GM18867 (cell line): ENCODE data around the gene CNTNAP5.

Experiments
- ATAC-seq: cut with Tn5 transposase; IDR thresholded peaks from one replicate; pipeline ENCODE4 v1.9.1; 2021; ENCODE audit warnings: mild to moderate bottlenecking, moderate library complexity; ENCODE audit not compliant: unreplicated experiment

Gene CNTNAP5

GRCh38 chr2:124053796-124054195 is 28.7 kb downstream of the CNTNAP5 start:
- no peak for ATAC-seq

GRCh38 chr2:124063596-124063995 is 38.5 kb downstream of the CNTNAP5 start:
- ATAC-seq: no peak

DNA sequence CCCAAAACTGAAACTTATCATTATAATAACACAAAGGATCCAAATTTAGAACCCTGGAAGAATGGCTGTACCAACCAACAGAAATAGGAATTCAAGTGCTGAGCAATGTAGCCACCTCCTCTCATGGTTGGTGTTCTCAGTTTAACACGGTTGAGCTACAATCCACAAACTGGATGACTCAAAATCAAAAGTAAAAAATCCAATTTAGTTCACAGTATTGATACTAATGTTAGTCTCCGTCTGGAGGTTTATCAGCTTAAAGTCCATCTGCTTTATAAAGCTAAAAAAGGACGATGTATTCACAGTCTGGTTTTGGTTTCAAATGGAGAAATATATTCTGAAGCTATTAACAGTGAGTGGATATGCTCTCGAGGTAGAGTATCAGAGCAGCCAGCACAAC is 40.5 kb downstream of the CNTNAP5 start:
- no peak for ATAC-seq

GRCh38 chr2:124066776-124067175 is 41.7 kb downstream of the CNTNAP5 start:
- no peak for ATAC-seq

DNA sequence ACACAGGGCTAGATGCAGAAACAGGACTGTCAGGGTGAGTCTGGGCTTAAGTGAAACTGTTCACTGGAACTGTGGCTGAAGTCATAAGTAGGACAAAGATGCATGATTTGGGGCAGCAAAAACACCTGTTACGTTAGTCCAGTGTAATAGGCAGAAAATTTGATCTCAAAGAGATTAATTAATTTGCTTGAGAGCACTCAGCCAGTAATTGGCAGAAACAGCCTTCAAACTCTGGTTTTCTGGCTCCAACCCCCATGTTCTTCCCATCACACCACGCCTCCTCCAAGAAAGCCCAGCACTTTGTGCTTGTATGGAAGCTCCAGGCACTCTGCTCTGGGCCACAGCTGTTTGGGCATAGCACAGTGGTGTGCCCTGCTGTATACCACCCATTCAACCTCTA is 54.0 kb downstream of the CNTNAP5 start:
- no peak for ATAC-seq

- no peak for ATAC-seq
Measured at GRCh38 chr2:124080281-124081153, 55.4 kb downstream of the CNTNAP5 start.

- no peak for ATAC-seq
Measured at GRCh38 chr2:124081154-124081716, 56.1 kb downstream of the CNTNAP5 start.

DNA sequence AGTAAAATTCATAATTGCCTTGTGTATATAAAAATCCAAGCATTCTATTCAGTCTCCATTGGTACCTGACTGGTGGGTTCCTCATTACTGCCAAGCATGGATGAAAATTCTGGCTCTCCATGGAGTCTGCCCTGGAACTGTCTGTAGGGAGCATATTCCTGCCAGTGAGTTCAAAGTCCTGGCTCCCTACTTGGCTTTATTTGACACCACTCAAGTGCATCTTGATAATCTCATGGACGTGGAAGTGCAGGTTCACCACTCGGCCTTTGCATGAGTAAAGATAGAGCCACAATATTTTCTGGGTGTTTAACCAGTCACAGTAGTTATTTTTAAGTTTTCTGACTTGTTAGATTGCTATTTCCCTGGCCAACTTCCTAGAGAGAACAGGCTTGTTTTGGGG is 63.5 kb downstream of the CNTNAP5 start:
- ATAC-seq: no peak

DNA sequence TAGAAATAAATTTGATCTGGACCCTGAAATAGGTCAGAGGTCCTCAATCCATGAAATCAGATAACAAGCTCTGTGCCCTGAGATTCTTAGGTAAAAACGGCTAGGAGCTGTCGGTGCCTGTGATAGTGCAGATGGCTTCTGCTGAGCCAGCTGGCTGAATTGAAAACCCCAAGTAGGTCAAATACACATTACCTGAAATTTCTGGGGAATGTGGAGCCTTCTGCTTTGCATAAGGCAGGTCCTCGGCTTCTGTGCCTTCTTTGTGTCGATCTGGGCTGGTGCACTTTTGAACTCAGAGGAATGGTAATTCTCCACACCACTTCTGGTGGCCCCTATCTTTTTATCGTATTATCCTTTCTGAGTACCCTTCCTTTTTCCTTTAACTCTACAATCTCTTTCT is 66.6 kb downstream of the CNTNAP5 start:
- ATAC-seq: no peak

DNA sequence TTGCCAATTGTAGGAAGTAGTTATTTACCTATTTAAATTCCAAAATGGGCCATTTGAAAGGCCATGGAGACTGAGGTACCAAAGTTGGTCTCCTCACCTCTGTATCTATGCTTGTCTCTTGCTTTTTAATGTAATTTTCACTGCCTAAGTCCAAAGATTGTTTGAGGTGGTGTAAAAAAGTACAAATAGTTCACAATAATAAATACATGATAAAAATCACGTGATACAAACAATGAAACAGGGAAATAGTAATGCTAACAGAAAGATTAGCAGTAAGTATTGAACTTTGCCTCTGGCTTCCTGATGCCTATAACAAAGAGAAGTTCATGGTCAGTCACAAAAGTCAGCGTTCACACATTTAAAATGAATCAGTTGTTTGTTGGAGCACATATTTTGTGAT is 67.6 kb downstream of the CNTNAP5 start:
- ATAC-seq: no peak

DNA sequence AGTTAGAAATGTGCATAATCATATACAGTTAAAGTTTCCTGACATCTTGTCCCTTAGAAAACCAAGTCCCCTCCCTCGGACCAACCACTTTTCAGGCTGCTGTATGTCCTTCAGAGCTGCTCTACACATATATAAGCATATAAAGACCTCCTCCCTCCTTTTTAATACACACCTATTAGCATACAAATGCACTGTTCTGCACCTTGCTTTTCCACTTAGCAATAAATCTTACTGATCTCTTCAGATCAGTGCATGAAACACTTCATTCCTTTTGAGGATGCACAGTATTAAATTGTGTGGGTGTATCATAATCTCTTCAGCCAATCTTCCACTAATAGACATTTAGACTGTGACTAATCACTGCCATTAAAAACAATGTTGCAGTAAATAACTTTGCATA is 79.8 kb downstream of the CNTNAP5 start:
- no peak for ATAC-seq

DNA sequence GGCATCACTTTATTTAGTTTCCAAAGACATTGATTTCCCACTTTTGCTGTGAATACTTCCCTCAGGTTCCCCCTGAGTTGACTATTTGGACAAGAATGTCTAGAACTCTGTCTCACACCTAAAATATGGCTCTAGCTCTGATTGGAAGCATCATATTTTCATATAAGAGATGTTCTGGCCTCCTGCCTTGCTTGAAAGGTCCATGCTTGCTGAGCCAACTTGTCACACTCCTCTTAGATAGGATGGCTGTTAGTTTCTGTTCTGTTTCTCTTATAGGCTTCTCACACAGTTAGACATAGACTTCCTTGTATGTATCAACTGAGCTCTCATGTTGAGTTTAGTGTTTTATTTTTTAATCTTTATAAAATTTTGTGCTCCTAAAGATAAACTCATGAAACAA is 87.1 kb downstream of the CNTNAP5 start:
- ATAC-seq: no peak

GRCh38 chr2:124112966-124113365 is 87.9 kb downstream of the CNTNAP5 start:
- no peak for ATAC-seq

GRCh38 chr2:124120246-124120645 is 95.2 kb downstream of the CNTNAP5 start:
- no peak for ATAC-seq

DNA sequence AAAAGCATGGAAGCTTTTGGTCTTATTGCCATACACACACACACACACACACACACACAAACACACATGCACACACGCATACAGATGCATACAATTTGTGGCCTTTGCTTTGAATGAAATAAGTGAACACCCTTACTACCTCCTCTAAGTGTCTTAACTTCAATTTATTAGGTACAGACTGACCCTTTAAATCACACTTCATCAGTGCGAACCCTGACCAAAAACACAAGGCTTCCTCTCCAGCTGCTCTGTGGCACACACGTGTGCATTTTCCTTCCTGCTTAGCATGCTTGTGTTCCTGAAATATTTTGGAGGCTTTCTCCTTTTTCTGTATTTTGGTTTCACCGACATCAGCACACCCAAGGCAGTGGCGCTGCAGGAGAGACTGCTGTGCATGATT is 96.0 kb downstream of the CNTNAP5 start:
- ATAC-seq: no peak

DNA sequence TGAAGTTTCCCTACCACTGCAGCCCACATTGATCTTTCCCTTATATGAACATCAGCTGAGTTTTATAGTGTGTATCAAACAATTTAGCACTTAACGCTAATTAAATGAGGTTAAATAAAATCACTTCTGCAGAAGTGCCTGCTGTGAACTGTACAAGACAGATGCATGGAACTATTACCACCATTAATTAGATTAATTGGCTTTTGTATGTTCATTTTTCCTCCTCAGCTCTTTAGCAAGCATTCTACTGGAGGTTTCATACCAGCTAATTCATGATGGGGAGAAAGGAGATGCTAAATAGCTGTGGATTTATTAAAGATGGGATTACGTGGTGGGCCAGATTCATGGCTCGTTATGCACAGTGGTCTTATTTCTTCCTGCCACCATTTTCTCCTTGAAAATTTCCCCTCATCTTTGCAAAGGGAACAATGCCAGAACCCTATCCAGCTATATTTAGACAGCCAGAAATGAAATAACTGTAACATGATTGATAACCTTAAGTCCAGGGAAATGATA is 96.7 kb downstream of the CNTNAP5 start:
- ATAC-seq: no peak

DNA sequence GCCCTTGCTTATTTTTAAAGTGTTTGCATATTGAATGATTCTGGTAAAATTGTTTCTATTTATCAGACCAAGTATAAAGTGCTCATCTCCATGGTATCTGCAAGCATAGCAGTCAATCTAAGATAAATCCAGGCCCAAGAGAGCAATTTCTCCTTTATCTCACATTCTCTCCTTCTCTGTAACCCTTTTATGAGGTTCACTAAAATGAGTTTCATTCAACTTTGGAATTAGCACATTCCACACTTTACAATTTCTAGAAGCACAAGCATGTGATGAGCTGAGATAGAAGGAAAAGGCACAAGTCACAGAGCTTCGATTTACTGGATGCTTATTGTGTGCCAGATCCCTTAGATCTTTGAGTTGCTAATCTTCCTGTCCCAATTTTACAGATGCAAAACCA is 97.3 kb downstream of the CNTNAP5 start:
- ATAC-seq: no peak

DNA sequence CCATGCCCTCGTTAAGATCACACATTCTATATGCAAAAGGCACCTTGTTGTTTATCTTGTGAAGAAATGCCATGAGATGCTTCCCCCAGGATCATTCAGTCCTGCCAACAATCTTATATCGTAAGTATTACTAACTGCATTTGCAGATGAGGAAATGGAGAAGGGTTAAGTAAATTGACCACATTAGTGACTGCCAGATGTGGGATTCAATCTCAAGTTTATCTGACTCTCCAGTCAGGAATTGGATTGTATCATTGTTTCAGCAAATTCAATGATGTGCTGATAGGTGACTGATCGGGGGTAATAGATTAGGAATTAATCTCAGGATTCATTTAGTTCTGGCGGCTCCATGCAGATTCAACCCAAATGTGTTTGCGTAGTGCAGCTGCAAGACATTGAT is 106.2 kb downstream of the CNTNAP5 start:
- ATAC-seq: no peak

DNA sequence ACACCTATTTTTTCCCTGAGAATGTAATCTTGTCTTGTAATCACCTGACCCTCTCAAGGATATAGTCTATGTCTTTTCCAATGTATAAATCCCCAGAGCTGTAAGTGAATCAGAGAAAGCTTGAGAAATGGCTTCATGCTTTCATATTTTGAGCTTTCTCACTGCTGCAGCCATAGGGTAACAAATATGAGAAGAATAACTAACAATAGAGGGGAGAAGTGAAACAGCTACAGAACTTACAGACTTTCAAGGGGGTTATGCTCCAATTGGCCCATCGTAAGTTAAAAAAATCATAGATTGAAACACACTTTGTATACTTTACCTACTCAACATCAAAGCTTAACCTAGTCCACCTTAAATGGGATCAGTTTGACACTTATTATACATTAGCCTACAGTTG is 111.0 kb downstream of the CNTNAP5 start:
- no peak for ATAC-seq

- ATAC-seq: no peak
Measured at GRCh38 chr2:124138076-124138475, 113.0 kb downstream of the CNTNAP5 start.

DNA sequence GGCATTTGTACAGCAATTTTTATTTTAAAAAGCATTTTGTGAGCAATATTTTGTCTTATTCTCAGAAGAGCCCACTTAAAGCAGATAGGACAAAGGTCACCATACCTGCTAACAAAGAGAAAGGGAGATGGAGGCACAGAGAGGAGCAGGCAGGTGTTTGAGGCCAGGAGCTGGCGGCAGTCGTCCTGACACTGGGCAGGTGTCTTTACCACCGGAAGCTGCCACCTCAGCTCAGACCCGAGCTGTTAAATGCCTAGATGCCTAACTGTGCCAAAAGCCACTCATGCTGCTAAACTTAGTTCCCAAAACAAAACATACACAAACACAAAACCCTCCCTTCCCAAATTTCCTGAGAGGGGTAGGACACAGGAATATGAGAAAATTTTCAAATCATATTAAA is 120.9 kb downstream of the CNTNAP5 start:
- no peak for ATAC-seq

DNA sequence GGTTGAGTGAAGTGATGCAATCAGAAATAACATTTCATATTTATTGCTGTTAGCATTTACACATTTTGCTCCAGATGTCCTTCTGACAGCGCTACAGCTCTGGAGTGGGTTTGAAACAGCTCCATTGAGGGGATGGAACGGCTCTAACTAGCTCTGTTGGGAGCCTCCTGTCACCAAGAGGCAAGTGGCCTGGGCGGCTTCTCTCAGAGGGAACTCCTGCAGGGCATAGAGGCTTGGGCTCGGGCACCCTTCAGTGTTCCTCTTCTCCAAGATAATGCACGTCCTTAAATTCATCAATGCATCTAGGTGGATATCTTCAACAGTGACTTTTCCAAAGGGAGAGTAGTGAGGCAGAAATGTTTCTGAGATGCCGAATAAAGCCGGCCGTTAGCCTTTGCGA is 122.5 kb downstream of the CNTNAP5 start:
- no peak for ATAC-seq
